Activated CD8-positive, alpha-beta memory T cell treated with anti-CD3 and anti-CD28 coated beads, Interleukin-2, amount 50 U/mL, for 4 hours (primary cell): ENCODE results near the gene KRTAP5-10.
"Not testable (repeated sequence)": the region's sequence is repeated elsewhere in the genome, so short reads cannot be mapped to it uniquely, and the experiment has no call there.

ENCODE experiments used
- DNase-seq: peaks from one replicate; pipeline ENCODE4 v3.0.0-alpha.2; 2020

The KRTAP5-10 gene

DNA sequence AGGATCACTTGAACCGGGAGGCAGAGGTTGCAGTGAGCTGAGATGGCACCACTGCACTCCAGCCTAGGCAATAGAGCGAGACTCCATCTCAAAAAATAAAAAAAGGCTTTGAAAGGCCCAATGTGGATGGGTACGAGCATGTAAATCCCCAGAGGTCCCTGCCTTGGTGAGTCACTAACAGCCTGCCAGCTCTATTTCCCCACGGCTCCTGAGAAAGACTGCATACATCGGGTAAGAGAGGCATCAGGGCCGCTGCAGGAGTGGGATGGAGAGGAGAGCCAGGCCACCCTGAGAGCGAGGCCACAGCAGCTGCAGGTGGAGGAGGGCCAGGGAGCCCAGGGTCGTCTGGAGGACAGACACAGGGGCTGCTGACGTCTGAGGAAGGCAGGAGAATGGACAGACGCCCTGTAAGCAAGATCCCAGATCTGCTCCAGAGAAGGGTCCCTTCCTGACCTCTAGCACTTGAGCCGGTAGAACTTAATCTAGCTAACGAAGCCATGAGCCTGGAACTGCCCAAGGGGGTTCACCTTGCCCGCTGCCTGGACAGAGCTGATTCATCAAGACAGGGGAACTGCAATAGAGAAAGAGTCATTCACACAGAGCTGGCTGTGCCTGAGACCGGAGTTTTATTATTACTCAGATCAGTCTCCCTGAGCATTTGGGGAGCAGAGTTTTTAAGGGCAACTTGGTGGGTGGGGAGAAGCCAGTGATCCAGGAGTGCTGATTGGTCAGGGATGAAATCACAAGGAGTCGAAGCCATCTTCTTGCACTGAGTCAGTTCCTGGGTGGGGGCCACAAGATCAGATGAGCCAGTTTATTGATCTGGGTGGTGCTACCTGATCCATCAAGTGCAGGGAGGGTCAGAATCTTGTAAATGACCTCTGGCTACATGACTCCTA lies 22.2 kb upstream of the KRTAP5-10 start:
- DNase-seq = no peak

- no peak for DNase-seq
Measured at GRCh38 chr11:71543866-71544265, 21.5 kb upstream of the KRTAP5-10 start.

DNA sequence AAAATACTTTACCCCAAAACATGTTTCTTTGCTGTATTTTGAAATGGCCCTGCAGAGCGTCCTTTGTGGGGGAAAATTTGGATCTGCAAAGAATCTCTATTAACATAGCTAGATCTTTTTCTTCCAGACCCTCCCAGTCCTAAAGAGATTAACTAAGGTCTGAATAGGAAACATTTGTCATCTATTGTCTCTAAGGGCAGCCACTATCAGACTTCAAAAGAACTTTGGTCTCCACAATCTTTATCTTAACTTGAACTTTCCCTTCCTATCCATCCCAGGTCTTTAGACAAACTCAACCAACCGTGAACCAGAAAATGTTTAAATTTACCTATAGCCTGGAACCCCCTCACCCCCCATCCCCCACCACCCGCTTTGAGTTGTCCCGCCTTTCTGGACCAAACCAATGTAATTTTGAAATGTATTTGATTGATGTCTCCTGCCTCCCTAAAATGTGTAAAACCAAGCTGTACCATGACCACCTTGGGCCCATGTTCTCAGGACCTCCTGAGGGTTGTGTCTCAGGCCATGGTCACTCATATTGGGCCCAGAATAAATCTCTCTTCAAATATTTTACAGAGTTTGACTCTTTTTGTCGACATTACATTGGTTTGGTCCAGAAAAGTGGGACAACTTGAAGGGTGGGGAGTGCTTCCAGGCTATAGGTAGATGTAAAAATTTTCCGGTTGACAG lies 20.7 kb upstream of the KRTAP5-10 start:
- no peak for DNase-seq

- DNase-seq = no peak
Measured at GRCh38 chr11:71545405-71545966, 19.9 kb upstream of the KRTAP5-10 start.

DNA sequence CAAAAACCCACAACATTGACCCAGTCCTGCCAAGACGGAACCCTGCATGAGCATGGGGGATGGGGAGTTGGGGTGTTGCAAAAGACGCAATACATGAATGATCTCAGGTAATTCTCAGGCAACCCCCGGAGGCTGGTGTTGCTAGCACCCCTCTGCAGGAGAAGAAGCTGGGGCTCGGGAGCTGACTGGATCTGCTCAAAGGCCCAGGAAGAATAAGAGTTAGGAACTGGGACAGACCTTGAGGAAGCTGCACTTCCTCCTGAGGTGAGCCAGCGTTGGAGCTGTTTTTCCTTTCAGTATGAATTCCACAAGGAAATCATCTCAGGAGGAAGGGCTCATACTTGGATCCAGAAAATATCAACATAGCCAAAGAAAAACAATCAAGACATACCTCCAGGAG lies 17.2 kb upstream of the KRTAP5-10 start, which contains the start of gene KRTAP5-9:
Gene KRTAP5-9, plus strand, starts transcription at position 301 of the 400 bp plus-strand sequence. CDS start 238 bp downstream, outside the sequence.
- DNase-seq = no peak

DNA sequence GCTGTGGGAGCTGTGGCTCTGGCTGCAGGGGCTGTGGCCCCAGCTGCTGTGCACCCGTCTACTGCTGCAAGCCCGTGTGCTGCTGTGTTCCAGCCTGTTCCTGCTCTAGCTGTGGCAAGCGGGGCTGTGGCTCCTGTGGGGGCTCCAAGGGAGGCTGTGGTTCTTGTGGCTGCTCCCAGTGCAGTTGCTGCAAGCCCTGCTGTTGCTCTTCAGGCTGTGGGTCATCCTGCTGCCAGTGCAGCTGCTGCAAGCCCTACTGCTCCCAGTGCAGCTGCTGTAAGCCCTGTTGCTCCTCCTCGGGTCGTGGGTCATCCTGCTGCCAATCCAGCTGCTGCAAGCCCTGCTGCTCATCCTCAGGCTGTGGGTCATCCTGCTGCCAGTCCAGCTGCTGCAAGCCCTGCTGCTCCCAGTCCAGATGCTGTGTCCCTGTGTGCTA lies 16.6 kb upstream of the KRTAP5-10 start:
- no peak for DNase-seq

GRCh38 chr11:71551711-71552110 lies 13.7 kb upstream of the KRTAP5-10 start:
- no peak for DNase-seq

DNA sequence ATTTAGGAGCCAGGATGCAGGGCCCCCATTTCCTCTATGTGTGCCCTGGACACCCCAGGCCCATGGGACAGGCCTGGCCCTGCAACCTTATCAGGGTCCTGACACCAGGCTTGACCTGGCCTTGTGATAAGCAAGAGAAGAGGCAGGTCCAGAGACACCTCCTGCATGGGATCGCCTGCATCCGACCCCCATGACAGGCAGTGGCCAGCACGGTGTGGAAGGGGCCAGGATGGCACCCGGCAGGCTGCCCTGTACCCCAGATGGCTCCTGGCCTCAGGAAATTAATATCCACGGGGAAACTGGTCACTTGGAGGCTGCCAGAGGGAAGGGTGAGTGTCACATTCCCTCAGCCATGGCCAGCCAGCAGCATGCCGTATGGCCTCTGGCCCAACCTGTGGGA lies 10.4 kb upstream of the KRTAP5-10 start:
- no peak for DNase-seq

GRCh38 chr11:71555508-71555907 lies 9.9 kb upstream of the KRTAP5-10 start:
- DNase-seq = no peak

DNA sequence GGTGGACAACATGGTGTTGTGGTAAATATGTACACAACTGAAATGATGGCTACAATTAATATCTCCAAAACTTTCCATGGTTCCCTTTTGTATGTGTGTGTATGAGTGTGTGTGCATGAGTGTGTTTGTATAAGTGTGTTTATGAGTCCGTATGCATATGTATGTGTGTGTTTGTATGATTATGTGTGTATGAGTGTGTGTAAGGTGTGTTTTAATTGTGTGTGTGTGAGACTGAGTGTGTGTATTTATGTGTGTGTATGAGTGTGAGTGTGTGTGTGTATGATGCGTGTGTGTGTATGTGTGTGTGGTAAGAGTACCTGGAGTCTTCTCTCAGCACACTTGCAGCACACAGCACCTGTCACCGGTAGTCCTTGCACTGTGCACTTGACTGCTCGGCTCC lies 9.3 kb upstream of the KRTAP5-10 start:
- no peak for DNase-seq

GRCh38 chr11:71557257-71557656 lies 8.1 kb upstream of the KRTAP5-10 start:
- no peak for DNase-seq

DNA sequence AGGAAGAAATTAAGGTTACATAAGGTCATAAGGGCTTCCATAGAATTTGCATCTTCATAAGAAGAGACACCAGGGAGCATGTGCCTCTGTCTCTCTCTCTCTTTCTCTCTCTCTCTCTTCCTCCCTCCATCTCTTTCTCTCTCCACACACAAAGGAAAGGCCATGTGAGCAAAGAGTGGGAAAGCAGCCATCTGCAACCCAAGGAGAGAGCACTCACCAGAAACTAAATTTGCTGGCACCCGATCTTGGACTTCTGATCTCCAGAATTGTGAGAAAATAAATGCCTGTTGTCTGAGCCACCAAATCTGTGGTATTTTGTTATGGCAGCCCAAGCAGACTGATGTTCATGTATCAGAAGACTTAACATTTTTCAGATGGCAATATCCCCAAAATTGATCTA lies 6.4 kb upstream of the KRTAP5-10 start:
- DNase-seq = no peak

DNA sequence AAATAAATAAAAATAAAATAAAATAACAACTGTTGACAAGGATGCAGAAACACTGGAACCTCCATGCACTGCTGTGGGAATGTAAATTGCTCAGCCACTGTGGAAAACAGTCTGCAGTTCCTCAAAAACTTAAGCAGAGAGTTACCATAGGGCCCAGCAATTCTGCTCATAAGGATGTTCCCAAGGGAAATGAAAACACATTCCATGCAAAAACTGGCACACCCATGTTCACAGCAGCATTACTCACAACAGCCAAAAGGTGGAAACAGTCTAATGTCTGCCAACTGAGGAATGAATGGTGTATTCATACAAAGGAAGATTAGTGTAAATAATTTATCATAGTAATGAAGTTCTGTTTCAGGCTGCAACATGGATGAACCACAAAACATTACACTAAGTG lies 3.2 kb upstream of the KRTAP5-10 start:
- no peak for DNase-seq

DNA sequence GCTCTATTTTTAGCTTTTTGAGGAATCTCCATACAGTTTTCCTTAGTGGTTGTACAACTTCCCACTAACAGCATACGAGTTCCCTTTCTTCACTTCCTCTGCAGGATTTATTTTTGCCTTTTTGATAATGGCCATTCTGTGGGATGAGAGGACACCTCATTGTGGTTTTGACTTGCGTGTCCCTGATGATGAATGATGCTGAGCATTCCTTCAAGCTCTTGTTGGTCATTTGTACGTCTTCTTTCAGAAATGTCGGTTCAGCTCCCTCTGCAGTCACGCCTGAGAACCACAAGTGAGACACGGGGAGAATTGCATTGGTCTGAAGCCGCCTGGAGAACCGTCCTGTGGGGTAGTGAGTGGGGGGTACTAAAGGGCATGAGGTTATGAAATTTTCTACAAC lies 2.0 kb upstream of the KRTAP5-10 start:
- DNase-seq = no peak

GRCh38 chr11:71564430-71564829 lies 933 bp upstream of the KRTAP5-10 start:
- no peak for DNase-seq

- no peak for DNase-seq
Measured at GRCh38 chr11:71566081-71566620, 788 bp downstream of the KRTAP5-10 start.

GRCh38 chr11:71566626-71567599 lies 1.6 kb downstream of the KRTAP5-10 start:
- DNase-seq = not testable (repeated sequence)

DNA sequence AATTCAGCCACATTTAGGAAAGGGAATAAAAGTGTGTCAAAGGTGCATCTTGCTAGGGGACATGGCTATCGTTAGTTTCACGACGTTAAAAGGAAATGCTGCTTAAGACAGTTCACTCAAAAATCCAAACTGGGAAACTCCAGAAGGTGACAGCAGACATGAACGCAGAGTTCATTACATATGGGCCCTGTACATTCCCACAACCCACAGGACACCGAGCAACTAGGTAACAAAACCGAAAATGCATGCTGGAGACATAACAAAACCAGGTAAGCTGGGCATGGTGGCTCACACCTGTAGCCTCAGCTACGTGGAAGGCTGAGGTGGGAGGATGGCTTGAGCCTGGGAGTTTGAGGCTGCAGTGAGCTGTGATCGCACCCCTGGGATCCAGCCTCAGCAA lies 2.3 kb downstream of the KRTAP5-10 start:
- not testable (repeated sequence) for DNase-seq

DNA sequence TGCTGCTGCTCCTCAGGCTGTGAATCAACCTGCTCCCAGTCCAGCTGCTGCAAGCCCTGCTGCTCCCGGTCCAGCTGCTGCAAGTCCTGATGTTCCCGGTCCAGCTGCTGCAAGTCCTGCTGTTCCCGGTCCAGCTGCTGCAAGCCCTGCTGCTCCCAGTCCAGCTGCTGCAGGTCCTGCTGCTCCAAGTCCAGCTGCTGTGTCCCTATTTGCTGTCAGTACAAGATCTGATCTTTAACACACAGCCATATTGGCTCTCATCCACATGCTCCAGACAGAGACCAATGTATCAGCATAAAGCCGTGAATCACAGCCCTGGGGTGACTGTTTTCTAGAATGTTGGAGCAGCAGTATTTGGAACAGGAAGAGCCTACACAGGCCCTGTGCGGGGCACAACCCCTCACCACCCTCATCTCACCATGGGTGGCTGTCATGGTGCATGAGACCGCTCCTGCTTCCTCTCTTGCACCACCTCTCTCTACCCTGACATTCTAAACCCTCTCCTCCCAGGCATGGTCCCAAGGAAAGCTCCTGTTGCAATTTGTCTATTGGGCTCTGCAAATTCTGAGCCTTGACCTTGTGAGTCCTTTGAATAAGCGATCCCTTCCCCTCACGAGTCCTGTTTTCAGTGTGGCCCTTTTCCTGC lies 3.5 kb downstream of the KRTAP5-10 start:
- no peak for DNase-seq

DNA sequence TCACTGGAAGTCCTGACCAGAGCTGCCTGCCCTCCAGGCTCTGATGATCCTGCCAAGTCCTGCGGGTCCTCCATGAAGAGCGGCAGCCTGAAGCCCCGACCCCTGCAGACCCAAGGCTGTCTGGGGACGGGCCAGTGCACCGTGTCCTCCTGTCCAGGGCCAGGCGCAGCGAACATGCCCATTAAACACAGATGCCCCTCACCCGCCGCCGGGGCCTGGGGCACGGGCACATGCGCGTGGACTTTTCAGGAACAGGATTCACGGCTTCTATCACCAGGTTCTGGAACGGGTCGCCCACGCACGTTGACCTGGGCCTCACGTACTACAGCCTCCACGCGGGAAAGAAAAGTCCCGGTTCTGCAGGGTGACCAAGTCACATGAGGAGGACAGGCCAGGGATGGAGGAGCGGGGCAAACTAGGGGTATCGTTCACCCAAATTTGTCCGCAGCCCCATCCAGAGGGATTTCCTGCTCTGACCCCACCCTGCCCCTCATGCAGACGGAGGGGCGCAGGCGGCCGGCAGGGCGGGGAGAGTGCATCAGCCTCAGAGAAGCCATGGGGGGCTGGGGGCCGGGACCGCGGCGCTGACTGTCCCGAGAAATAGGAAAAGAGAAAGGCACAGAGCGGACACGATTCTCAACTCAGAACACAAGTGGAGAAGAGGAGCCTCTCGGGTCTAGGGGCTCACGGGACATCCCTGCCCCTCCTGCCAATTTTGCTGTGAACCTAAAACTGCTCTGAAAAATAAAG lies 5.9 kb downstream of the KRTAP5-10 start:
- not testable (repeated sequence) for DNase-seq

DNA sequence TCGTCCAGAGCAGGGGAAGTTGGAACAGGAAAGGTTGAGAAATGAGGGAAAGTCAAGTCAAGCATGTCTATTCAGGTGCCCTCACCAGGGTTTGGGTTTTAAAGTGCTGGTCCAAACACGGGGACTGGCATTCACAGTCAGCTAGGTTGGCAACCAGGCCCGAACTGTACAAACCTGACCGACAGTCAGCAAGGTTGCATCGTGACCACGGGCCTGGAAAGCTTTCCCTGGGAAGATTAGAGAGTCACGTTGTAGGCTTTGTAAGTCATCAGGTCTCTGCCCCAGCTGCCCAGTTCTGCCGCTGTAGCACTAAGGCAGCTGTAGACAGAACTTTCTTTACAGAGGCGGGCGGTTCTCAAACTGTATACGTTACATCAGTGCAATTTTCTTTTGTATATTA lies 7.4 kb downstream of the KRTAP5-10 start:
- DNase-seq = no peak
